NCI-H2107 treated with DMSO at 0.1 percent for 48 hours (cell line): Measurements from ENCODE around the gene MMP23B.
"Not testable (repeated sequence)": the region's sequence is repeated elsewhere in the genome, so short reads cannot be mapped to it uniquely, and the experiment has no call there.

ENCODE experiments used
- DNase-seq: peaks from one replicate; lab custom pipeline; 2025; ENCODE audit not compliant: unreplicated experiment; lab: John Stamatoyannopoulos, UW

MMP23B gene

DNA sequence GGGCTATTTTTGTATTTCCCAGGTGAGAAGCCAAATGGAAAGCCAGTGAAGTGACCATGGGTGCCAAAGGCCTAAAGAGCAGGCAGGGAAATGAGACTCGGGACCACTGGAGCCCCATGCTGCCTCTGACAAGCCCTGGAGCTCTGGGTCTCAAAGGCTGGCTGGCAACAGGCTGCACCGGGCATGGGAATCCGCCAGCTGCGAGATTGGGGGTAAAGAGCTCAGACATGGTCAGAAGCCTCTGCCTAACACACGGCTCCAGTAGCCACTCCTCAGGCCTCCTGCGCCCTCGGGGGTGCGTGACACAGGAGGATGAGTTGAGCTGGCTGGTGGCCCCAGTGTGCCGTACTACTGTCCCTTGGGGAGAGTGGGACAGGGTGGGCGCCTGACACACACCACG, 32.3 kb downstream of the MMP23B start:
- not testable (repeated sequence) for DNase-seq

DNA sequence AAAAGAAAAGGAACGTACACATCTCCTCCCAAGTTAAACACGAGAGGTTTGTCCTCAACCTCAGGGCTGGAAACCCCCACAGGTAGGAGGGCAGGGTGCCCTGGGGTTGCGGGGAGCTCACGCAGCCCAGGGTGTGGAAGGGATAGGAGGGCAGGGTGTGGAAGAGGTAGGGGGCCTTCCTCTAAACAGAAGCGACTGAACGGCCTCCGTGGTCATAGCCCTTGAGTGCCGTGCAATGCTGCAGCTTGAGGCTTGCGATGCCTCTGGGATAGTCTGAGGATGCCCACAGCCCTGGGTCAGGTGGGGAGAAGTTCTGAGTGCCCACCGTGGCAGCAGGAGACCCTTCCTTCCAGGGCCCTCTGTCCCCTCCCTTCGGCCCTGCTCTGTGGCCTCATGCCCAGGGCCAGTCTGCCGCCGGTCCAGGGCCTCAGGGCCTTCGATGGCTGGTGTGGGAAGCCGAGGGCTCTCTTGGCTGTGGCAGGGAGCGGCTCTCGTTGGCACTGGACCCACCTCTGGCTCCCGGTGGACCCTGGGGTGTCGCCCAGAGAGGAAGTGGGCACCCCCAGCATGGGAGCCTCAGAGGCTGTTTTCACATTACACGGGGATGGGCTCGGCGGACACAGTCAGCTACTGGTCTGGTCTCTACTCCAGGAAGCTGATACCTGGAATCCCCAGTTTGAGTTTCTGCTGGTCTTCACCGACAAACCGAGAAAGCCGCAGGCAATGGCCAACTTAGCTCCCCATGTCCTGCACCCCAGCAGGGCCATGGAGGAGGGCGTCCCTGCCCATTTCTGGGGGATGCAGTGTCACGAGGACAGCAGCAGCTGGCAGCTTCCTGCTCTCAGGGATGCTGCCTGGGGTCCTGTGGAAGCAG, 33.2 kb downstream of the MMP23B start:
- no peak for DNase-seq

DNA sequence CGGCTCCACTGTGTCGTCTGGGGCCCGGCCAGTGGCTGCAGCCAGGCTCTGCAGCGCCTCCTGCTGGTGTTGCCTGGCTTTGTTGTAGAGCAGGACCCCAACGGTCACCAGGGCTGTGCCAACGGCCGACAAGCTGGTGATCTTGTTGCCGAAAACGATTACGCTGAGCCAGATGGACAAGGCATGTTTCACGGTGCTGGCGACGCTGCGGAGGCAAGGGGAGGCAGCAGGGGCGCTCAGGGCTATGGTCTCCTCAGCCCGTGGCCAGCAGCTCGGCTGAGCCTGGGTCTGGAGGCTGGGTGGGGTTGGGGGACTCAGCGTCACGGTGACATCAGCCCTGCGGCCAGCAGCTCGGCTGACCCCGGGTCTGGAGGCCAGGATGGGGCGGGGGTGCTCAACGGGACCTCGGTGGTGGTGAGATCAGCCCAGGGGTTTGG, 33.9 kb downstream of the MMP23B start:
- no peak for DNase-seq

DNA sequence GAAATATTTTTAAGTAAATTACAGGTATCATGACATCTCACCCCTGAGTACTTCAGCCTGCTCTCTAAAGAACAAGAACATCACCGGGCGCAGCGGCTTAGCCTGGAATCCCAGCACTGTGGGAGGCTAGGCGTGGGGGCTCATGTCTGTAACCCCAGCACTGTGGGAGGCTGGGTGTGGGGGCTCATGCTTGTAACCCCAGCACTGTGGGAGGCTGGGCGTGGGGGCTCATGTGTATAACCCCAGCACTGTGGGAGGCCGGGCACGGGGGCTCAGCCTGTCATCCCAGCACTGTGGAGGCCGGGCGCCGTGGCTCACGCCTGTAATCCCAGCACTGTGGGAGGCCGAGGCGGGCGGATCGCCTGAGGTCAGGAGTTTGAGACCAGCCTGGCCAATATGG, 34.6 kb downstream of the MMP23B start:
- DNase-seq: no peak

DNA sequence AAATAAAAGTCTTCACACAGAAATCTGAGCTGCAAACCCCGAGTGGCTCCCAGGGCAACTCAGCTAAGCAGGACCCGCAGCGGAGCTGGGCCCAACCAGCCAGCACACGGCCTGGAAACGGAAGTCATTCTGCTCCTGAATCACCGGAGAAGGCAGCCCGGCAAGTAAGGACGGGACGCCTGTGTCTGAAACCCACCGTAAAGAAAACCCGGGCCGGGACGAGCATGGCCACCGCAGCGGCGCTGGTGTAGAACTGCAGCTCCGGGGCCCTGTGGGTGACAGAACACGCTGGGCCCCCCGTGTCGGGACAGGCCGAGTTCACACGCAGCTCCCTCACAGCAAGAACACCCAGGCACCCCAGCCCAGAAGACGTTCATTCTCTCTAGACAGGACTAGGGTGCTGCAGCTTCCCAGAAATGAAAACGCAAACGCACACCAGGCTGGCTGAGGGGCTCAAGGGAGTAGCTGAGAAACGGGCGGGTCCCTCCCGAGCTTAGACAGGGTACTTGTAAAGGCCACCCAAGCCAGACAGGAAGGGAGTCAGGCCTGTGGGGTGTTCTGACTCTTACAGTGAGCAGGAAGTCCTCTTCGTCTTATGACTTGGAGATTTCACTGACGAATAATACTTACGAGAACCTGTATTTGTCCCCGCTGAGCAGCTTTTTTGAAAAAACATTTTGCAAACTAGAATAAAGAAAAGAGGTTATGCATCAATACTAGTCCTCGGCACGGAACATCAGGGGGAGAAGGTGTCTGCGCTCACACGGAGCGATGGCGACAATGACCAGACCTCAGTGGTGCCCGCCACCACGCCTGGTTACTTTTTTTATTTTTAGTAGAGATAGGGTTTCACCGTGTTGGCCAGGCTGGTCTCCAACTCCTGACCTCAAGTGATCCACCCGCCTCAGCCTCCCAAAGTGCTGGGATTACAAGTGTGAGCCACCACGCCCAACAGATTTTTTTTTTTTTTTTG, 37.8 kb downstream of the MMP23B start:
- DNase-seq: no peak

DNA sequence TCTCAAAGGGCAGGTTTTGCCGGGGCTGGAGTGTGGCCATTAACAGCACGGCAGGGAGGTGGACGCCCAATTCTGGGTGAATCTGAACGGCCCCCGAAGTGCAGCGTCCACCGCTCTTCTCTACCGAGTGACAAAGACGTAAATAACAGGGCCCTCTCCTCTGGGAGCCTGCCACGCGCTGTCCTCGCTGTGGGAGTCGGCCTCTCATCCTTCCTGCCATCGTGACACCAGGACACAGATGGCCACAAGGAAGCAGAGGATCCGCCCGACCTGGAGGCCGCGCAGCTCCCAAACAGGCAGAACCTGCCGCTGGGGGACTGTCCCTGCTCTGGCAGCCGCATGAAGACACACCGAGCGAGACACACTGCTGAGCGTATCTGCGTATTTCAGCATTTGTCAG, 38.9 kb downstream of the MMP23B start:
- DNase-seq: no peak

DNA sequence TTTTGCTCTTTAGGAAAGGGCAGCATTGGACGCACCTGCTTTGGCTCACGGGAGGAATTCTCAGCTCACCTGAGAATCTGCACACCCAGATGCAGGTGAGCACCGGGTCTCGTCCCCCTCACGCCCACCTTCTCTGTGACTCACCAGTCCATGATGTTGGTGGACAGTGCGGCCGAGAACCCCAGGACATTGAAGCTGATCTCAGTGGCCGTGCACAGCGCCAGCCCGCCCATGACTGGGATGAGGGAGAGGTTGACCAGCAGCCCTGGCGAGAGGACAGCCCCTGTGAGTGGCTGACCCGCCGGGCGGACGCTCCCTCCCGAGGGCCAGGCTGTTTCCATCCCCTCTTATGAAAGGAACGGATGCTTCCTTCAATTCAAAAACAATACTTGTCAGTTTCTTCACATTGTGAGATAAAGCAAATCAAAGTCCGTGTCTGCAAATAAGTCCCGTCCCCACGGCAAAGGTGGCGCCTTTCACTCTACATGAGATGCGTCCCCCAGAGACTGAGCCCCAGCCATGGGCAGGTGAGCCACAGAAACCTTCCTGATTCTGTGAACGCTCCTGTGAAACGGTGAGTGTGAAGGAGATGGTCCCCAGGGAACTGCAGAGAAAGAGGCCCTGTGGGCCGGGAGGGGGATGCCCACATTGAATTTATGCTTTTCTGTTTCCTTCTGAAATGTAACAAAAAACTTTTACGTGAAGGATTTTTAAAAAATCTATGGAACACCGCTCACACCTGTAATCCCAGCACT, 39.6 kb downstream of the MMP23B start:
- DNase-seq: no peak

DNA sequence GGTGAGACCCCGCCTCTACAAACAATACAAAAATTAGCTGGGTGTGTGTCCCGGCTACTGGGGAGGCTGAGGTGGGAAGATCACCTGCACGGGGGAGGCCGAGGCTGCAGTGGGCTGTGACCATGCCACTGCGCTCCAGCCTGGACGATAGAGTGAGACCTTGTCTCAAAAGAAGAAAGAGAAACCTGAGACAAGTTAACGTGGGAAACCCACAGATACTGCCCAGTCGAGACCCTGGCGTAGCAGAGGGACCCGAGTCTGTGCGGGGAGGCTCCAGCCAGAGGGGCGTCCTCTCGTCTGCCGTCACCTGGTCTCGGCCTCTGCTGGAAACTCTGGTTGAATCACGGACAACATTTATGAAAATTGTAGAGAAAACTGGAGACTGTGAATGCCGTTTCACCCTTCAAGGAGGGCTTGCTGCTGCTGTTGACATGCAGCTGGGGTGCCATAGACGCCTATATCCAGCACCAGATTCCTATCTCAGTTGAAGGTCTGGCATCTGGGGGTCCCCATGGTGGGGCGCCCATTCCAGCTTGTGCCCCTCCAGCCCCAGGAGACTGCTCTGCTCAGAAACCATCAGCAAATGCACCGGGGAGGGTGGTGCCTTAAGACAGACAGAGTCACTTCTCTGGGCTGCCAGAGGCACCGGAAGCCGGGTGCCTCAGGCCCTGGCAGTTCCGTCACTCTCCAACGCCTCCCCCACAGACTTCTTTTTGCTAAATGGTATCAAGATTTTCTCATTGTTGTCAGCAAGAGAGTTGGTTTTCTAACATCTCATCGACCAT, 40.4 kb downstream of the MMP23B start:
- DNase-seq: no peak

DNA sequence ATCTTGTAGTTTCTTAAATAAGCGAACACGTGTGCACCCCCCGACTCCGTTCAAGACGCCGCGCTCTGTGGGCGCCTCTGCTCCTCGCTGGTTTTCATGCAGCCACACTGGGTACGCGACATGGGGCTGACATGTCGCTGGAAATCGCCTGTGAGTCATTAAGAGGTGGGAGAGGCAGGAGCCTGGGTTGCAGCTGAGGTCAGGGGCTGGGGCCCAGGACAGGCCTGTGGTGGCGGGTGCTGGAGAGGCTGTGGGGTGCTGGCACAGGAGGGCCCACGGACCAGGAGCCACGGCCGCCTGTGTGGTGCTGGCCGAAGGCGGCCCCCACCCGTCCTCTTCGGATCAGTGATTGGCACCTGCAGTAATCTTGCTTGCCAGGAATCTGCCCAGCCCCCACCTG, 42.8 kb downstream of the MMP23B start:
- DNase-seq: not testable (repeated sequence)

DNA sequence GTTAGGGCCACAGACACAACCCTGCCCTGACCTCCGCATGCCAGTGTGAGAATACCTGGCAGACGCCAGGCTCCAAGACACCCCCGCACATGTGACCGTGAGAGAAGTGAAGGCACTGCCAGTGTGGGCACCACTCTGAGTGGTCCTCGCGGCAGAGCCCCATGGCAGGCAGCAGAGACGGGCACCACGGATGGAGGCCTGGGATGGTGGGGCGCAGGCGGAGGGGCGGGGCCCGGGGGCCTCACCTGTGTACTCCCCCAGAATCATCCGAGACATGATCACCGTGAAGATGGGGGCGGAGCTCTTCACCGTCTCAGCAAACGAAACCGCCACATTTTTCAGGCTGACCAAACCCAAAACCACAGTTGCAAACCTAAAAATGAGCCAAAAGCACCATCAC, 43.2 kb downstream of the MMP23B start:
- DNase-seq: not testable (repeated sequence)

DNA sequence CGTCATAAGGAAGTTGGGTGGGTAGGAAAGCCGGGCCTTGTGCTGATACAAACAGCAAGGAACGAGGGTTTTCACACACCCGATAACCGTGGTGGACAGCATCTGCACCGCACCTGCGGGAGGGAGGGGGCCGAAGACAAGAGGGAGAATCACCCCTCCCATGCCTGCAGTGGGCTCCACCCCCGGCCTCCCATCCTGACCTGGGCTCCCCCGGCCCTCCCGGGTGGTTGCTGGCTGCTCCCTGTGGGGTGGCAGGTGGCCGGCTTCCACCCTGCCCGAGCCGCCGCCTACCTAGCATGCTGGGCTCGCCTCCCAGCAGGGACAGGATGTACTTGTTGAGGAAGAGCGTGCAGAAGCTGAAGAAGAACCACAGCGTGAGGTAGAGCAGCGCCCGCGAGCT, 44.1 kb downstream of the MMP23B start:
- DNase-seq: not testable (repeated sequence)

DNA sequence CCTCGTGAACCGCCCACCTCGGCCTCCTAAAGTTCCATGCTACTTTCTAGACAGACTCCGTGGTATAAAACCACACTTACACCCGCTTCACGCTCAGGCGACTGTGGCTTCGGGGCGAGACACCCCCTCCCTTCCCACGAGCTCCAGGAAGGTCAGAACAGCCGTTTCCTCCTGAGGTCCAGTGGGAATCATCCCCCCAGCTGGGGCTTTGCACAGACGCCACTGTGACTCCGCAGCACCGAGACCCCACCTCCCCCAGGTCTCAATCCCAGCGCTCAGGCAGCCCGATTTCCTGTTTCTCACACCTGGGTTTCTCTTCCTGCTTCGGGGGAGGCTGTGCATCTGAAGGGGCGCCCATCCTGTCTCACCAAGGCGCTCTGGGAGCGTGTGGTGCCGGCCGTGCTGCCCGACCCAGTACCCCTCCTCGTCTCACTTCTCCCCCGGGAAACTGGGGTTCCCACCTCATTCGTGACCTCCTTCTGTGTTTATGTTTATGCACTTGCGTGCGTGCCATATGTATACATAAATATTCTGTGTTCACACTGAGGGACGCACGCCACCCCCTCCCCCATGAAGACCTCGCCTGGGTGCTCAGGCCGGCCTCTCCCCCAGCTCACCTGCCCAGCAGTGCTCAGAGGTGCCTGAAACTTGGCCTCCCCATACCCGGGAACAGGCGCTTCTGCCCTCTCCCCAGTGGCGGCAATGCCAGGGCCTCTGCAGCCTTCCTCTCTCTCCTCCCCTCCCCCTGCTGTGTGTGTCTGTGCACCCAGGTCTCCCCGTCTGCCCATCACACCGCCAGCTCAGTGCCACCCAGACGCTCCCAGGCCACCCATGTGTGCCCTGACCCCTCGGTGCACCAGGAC, 46.0 kb downstream of the MMP23B start:
- DNase-seq: no peak

DNA sequence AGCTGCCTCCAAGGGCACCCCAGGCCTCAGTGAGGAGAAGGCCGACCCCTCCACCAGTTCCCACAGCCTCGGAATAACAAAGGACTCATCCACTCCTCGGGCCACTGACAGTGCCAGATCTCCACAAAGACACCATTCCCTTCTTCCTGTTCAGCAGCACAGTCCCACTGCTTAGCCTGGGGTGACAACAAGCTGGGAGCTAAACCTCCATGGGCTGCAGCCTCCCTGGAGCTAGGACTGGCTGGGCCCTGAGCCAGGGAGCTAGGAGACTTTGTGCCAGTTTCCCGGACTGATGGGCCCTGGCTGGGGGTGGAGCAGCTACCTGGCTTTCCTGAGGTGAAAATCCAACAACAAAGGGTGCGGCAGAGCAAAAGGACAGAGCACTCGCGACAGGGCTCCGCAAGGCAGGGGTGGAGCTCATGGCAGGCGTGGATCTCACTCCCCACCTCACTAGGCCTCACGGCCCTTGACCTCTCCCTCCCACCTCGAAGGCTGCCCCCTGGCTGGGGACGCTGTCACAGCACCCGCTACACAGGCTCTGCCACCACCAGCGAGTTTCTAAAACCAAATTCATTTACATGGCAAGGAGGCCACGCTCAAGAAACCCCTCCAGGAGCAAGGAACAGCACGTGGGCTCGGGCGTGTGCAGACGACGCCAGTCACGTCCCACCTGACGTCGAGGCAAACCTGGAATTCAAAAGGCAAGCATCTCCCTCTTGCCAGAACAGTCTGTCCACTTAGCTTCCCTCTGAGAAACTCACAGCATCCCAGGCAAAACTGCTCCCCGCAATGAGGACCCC, 46.8 kb downstream of the MMP23B start:
- DNase-seq: no peak

DNA sequence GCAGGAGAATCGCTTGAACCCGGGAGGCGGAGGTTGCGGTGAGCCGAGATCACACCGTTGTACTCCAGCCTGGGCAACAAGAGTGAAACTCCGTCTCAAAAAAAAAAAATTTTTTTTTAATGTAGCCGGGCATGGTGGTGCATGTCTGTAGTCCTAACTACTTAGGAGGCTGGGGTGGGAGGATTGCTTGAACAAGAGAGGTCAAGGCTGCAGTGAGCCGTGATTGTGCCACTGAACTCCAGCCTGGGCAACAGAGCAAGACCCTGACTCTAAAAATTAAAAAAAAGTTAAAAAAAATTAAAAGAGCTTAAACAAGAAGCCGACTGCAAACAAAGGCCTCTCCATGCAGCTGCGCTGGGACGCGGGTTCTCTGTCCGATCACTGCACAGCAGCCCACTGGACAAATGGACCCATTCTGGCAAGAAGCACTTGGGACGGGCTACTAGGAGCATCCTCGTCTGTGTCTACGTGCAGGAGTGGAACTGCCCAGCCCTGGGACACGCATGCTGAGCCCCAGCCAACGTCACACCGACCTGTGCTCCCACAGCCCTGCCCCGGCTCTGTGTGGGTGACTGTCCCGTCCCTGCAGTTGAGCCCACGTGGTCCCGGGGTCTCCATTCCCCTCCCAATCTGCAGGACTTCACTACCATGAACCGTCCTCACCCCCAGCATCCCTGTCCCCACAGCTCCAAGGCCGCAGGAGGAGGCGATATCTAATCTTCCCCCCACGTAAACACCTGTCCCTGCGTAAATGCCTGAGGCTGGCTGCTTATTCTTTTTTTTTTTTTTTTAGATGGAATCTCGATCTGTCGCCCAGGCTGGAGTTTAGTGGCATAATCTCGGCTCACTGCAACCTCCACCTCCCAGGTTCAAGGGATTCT, 48.3 kb downstream of the MMP23B start:
- no peak for DNase-seq

DNA sequence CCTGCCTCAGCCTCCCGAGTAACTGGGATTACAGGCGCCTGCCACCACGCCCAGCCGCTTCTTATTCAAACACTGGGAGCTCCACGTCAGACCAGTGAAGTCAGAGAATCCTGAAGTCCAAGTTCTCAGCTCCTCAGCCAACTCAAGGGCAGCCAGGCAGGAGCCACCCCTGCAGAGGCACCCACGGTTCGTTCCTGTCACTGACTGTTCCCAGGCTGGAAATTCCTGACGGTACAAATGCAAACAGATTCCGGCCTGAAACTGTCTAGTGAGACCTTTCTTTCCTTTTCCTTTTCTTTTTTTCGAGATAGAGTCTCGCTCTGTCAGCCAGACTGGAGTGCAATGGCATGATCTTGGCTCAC, 48.9 kb downstream of the MMP23B start:
- DNase-seq: no peak

DNA sequence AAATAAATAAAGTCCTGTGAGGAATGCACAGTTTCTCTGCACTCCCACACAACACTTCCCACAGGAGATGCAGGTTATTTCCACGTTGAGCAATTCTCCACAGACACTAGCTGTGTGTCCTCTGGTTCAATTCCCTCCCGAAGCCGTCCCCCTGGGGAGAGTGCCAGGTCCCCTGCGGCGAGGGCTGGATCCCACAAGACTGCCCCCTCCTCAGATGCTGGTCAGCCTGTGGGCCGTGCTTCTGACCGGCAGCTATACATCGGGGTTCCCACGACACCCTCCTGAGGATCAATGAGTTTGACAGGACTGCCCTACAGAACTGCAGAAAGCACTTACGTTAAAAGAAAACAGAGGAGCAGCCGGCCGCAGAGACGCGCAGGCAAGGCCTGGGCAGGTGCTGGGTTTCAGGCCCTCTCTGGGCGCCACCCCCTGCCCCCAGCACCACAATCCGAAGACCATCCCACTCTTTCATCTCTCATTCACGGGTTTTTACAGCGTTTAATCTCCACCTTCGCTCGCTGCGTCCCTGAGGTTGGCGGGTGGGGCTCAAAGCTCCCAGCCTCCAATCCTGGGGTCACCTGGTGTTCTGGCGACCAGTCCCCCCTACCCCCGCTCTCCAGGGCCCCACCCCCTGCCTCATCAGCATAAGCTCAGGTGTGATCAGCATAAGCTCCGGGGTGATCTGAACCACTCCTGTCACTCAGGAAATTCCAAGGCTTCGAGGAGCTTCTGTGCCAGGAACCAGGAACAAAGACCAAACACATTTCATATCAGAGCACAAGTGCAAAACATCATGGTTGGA, 51.3 kb downstream of the MMP23B start:
- no peak for DNase-seq
